NCI-H2029 treated with DMSO at 0.1 percent for 48 hours (cell line): Measurements from ENCODE around the gene BCAP31.
"Not testable (repeated sequence)": the region's sequence is repeated elsewhere in the genome, so short reads cannot be mapped to it uniquely, and the experiment has no call there.

Experiments used
- DNase-seq: peaks from one replicate; lab custom pipeline; 2025; lab: John Stamatoyannopoulos, UW

The BCAP31 gene

DNA sequence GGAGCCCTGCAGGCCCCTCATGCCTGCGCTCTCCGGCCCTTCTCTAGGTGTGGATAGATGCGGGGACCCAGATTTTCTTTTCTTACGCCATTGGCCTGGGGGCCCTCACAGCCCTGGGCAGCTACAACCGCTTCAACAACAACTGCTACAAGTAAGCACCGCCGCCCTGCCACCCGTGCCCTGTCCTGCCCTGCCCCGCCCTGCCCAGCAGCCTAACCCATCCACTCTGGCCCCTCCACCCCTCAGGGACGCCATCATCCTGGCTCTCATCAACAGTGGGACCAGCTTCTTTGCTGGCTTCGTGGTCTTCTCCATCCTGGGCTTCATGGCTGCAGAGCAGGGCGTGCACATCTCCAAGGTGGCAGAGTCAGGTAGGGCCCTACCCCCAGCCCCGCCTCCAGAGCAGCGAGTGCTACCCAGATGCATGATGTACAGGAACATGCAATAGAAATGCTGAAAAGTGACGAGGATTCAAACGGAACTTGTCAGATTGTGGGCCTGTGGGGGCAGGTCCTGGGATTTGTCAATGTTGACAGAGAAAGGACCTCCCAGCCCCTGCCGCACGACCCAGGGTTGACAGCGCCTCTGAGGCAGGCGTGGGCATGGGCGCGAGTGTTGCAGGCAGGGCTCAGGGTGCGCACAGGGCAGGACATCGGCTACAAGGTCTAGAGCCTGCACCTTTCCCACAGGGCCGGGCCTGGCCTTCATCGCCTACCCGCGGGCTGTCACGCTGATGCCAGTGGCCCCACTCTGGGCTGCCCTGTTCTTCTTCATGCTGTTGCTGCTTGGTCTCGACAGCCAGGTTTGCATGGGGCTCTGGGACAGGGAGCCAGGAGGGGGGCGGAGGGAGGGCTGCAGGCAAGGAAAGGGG is 30.7 kb downstream of the BCAP31 start:
- no peak for DNase-seq

DNA sequence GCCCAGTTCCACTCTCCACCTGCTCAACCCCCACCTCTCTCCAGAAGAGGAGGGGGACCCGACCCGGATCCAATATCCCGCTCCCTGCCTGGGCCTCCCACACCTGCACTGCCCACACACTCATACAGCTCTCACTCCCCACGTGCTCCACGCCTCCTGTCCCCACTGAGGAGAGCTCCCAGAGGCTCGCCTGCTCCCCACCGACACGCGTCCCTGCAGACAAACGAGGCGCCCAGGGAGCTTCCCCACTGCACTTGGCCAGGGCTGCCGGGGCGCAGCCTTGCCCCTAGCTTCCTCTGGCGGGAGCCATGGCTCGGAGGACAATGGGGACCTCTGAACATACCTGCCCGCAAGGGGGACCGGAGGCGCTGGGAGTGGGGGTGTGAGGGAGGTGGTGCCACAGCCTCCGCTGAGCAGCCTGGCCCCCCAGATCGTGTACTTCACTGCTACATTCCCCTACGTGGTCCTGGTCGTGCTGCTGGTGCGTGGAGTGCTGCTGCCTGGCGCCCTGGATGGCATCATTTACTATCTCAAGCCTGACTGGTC is 31.5 kb downstream of the BCAP31 start:
- DNase-seq = no peak

DNA sequence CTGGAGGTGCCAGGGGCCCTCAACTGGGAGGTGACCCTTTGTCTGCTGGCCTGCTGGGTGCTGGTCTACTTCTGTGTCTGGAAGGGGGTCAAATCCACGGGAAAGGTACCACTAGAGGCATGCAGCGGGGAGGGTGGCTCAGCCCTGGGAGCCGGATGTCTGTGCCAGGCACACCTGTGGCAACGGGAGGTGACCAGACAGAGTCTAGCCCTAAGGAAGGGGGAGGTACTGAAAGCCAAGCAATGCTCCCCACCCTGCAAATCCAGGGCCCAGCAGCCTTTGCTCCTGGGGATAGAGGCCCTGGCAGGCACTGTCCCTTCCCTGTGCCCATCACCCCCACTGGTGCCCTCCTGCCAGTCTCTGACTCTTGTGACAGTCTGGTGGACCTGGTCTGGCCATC is 32.2 kb downstream of the BCAP31 start:
- DNase-seq = no peak

DNA sequence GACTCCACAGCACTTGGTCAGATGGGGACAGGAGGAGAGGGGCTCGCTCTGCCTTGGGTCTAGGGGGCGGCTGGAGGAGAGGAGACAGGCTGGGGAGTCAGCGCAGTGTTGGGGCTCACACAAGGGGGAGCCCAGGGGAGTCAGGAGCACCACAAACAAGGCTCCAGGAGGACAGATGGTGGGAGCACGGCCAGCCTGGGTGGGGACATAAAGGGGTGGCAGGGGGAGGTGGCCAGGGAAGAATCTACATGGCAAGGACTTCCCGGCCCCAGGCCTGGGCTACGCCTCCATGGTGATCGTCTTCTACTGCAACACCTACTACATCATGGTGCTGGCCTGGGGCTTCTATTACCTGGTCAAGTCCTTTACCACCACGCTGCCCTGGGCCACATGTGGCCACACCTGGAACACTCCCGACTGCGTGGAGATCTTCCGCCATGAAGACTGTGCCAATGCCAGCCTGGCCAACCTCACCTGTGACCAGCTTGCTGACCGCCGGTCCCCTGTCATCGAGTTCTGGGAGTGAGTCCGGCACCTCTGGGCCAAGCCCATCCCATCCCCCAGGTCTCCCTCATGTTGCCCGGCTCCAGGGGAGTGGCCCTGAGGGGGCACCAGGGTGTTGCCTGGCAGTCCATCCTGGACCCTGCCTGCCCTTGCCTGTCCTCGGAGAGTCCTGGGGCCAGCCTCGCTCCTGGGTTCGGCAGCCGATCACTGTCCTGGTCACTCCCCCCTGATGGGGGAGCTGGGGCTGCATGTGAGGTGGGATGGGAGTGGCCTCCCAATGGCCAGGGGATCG is 33.0 kb downstream of the BCAP31 start:
- DNase-seq = not testable (repeated sequence)

DNA sequence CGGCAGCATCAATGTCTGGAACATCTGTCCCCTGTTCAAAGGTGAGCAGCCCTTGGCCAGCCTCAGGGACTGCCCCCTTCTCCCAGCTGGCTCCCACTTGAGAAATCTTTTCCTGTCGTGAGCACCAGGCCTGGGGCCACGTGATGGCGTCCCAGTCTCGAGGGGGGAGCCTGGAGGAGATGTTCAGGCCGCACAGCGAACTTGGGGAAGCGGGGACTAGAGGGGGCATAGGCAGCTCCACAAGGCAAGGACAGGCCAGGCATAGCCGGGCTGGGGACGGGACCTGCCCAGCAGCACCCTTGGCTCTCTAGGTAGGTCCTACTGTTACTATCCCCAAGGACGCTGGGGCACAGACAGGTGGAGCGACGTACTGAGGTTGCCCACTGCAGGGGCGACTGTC is 33.7 kb downstream of the BCAP31 start:
- no peak for DNase-seq

DNA sequence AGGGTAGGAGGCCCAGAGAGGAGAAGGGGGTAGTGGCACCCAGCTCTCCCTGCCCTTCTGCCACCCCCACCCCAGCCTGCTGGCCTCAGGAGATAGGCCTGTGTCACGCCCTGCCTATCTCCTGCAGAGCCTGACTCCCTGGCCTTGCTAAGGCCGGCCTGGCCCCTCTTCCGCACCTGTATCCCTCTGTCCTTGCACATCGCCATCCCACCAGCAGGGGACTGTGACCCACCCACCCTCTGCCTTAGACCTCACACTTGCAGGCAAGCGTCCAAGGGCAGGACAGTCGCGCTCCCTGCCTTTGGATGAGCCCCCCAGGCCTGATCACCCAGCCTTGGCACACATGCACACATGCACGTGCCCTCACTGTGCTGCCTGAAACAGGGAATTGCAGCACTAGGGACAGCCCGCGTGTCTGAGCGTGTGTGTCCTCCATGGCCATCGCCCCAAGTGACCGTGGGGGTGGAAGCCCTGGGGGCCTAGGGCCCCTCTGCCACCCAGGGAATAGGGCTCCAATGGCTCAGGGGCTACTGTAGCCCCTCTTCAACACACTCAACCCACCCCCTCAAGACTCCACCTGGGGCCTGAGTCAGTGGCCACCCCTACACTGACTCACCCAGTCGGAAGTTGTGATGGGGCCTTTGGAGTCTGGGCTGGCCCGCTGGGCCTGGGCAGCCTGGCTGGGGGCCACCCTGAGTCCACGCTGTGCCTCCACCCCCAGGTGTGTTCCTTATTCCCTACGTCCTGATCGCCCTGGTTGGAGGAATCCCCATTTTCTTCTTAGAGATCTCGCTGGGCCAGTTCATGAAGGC is 34.3 kb downstream of the BCAP31 start:
- no peak for DNase-seq

DNA sequence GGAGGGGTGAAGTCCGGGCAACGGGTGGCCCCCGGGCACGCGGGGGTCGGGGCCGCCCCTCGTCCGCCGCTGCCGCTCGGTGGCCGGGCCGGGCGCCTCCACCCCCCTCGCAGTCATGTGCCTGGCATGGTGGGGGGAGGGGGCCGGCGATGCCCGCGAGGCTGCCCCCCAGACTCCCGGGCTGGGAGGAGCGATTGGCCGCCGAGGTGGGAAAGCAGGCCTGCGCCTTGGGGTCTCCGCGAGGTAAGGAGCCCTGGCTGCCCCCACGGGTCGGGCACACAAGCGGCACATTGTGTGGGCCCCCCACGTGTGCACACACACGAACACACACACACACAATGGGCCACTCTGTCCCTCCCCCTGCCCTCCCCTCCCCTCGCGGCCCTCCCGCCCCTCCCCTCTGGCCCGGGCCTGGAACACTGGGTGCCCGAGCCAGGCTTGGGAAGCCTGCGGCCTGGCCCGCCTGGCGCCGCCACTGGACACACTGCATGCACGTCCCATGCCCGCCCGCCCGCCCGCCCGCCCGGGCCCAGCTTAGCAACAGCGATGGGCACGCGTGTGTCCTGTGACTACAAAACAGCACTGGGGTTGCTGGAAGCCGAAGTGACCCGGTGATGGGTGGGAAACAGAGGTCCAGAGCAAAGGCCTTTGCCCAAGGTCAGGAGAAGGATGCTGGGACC is 35.1 kb downstream of the BCAP31 start:
- DNase-seq = no peak

DNA sequence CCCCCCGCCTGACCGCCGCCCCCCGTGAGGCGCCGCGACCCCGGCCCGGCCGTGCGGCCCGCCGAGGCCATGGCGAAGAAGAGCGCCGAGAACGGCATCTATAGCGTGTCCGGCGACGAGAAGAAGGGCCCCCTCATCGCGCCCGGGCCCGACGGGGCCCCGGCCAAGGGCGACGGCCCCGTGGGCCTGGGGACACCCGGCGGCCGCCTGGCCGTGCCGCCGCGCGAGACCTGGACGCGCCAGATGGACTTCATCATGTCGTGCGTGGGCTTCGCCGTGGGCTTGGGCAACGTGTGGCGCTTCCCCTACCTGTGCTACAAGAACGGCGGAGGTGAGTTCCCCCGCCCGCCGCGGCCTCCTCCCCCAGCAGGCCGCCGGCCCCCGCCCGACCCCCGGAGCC is 35.7 kb downstream of the BCAP31 start:
- no peak for DNase-seq

DNA sequence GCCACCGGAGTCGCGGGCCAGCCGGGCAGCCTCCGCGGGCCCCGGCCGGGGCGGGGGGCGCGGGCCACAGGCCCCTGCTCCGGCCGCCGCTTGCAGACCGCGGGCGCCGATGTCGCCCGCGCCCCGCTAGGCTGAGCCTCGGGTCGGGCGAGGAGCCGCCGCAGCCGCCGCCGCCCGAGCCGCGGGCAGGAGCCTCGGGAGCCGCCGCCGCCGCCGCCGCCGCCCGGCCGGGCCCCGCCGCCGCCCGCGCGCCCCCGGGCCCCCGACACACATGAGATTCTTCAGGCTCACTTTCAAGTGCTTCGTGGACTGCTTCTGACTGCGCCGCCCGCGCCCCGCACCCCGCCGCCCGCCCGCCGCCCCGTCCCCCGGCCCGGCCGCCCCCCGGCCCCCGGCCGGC is 36.1 kb downstream of the BCAP31 start:
- no peak for DNase-seq

DNA sequence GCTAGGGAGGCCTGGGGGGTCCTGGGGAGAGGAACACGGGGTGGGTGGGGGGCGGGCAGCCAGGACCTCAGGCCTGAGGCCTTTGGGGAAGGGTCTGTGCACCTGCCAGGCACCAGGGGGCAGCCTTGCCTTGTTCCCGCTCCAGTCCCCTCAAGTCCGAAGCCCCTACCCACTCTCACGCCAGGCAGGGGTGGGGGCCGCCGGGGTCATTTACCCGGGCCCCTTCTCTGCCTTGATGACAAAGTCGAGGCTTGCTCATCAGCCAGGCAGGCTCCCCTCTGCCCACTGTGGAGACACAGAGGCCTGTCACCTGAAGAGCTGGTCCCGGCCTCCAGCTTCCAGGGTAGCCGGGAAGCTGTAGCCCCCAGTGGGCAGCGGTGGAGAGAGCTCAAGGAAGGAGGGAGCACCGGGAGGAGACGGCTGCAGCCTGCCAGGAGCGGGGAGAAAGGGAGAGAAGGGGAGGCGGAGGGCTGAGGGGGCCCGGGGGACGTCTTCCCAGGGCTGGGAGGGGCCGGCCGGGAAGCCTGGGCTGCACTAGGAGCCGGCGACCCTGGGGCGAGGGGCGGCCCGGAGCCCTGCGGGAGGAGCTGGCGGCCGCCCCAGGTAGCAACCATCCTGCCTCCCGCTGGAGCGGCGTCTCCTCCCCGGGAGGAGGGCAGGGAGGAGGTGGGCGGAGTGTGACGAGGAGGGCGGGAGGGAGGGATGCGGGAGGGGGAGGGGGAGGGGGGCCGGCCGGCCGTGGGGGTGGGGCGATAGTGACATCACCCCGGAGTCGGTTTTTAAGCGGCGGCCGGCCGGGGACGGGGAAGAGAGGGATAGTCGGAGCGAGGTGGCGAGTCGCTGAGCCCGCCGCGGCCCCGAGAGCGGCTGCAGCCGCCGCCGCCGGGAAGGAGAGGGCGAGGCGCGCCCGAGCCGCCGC is 36.8 kb downstream of the BCAP31 start, which contains the start of gene SLC6A8:
TSS of gene SLC6A8 (plus strand) at position 806 of the 919 bp plus-strand sequence. CDS start 649 bp downstream, outside the sequence.
- DNase-seq = no peak

DNA sequence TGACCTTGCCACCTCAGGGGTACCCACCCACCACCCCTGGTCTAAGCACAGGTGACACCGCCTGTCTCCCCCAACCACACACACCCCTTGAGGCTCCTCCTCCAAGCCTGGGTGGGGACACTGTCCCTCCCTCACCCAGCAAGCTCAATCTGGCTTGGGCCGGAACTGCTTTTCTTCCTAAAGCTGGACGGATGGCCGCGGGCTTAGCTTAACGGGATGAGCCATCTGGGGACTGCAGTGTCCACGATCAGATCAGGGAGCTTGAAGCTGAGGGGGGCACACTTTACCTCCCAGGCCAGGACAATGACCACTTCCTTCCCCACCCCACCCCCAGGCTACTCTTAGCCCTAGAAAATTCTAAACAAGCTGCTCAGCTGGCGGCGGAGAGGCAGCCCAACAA is 37.5 kb downstream of the BCAP31 start:
- DNase-seq = no peak

DNA sequence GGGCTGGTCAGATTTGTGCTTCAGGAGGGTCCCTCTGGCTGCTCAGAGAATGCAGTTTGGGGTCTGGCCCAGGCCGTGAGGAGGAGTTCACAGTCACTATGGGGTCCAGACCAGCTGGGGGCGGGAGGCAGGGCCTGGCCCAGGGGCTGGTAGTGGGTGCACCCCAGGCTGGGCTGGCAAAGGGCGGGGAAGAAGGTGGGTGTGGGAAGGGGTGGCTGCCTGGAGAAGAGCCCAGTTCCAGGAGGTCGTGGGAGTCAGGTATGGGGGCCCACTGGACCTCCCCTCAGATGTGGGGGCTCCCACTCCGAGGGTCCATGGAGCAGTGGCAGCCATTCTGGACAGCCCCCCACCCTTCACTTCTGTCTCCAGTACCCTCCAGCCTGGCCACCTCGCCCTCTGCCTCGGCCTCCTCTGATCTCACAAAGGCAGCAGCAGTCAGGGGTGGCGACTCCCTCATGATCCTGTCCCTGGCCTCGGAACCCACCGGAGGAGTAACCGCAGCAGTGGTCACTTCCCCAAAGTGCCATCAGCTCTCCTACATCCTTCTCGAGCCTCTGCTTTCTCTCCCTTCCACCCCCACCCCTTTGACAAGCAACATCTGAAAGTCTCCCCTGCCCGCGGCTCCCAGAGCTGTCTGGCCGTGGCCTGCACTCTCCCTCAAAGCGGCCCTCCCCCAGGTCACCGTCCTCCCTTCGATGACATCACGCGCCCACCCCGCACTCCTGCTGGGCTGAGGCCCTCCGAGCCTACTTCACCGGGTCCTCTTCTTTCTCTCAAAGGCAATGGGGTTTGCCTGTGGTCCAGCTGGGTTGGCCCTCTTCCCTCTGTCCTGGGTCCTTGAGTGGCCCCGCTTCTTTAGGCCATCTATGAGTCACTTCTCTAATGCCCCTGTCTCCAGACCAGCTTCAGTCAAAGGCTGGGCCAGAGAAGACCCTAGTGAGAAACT is 38.2 kb downstream of the BCAP31 start:
- DNase-seq = no peak

DNA sequence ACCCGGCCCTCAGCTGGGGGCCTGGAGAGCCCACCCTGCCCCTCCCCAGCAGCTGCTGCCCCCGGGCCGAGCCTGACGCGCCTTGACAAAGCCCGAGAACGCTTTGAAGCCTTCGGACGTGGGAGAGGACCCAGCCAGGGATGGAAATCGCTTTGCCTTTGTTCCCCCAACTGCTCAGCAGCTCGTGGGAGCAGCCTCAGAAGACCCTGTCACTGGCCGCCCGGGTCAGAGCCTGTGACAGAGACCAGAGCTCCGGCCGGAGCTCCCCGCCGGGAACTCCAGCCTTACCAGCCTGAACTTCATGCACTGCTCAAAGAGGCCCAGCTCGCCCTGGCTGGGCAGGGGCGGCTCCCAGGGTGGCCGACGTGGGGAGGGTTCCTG is 39.0 kb downstream of the BCAP31 start:
- DNase-seq = no peak

DNA sequence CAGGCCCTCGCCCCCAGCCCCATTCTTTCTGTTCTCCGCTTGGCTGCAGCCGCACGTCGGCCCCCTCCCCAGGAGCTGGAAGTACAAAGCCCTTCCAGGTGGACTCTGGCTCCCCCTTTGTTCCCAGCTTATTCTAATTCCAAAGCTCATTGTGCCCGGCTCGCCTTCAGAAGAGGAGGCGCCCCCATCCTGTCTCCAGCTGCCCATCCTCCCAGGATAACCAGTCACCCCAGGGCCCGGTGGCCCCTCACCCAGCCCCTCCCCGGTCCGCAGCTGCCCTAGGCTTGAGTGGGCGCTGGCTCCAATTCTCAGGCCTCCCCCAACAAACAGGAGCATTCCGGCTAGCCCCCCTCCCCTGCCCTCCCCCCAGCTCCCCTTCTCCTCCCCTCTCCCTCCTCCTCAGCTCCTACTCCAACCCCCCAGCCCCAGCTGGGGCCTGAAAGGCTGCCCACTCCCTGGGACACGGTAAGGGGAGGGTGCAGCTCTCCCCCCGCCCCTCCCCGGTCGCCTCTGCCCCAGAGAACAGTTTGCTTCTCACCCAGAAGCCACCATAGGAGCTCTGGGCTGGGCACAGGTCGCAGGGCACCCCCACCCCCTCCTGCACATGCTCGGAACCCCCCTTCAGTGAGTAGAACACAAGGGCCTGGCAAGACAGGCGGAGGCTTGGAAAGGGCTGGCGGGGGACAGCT is 39.6 kb downstream of the BCAP31 start:
- no peak for DNase-seq

DNA sequence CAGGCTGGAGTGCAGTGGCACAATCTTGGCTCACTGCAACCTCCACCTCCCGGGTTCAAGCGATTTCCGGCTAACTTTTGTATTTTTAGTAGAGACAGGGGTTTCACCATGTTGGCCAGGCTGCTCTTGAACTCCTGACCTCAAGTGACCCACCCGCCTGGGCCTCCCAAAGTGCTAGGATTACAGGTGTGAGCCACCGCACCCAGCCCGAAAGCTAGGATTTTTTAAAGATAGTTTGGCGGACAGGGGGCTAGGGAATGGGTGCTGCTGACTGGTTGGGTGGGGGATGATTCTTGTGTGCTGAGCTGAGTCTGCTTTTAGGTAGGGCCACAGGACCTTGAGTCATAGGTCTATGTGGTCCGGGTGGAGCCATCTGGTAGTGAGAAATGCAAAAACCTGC is 40.7 kb downstream of the BCAP31 start:
- not testable (repeated sequence) for DNase-seq

DNA sequence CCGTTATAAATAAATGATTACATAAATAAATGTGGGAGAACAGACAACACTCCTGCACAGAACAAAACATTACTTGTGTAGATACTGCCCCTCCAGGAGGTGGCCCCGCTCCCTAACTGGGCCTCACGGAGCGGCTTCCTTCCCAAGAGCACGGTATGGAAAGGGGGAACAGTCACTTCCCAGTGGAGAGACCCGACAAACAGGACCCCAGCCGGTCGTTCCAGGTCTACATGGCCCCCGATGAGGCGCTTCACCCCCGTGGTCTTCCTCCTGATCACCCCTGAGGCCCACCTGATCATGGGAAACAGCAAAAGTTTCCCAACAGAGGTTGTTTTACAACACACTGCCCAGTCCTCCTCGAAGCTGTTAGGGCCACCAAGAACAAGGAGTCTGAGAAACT is 43.0 kb downstream of the BCAP31 start:
- DNase-seq = no peak

DNA sequence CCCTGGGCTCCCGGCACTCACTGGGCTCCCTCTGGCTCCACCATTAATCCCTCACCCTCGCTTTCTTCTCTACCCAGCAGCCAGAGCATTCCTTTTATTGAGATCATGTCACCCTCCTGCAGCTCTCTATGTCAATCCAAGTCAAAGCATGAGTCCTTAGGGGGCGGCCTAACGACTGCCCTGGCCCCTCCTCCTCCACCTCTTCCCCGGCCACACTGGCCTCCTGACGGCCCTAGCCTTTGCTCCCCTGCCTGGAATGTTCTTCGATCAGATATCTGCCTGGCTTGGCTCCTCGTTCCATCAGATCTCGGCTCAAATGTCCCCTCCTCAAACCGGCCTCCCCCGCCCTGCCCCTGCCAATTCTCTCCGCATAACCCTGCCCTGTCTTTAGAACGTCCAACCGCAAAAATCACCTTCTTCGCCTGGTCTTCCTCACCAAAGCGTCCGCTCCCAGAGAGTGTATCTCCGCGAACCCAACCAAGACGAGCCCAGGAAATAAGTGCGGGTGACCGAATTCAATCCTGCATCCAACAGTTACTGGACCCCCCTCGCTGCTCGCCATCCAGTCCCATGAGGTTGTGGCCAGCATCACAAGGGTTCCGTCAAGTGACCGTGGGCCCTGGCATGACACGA is 49.9 kb downstream of the BCAP31 start:
- DNase-seq = no peak
